Transverse colon (tissue), 4 donors: ENCODE measurements around the gene KRT78.

Source experiments
- POLR2A ChIP-seq: fragments of 450-650 bp; IDR thresholded peaks from one replicate; pipeline ENCODE4 v1.6.1; 2016; ENCODE audit warnings: antibody characterized with exemption, mild to moderate bottlenecking, moderate library complexity
- POLR2AphosphoS5 ChIP-seq, 3 donors: sonication (generic); formaldehyde crosslinking; IDR thresholded peaks; one replicate each; pipeline ENCODE4 v1.6.1; 2016; ENCODE audit warnings: antibody characterized with exemption in 3 of 3
- TF ChIP-seq, protein P1 (sequence below), 5 experiments: fragments of 200-600 bp in 3 of 5; fragments of 450-650 bp in 2 of 5; sonication (generic) in 3 of 5; IDR thresholded peaks; 1 replicate in 2 of 5; 2 replicates in 3 of 5; pipeline ENCODE4 v1.5.1; 2016 to 2017; ENCODE audit warnings: antibody characterized with exemption in 5 of 5, inconsistent platforms in 3 of 5, mild to moderate bottlenecking in 2 of 5, moderate library complexity in 1 of 5

DNA sequence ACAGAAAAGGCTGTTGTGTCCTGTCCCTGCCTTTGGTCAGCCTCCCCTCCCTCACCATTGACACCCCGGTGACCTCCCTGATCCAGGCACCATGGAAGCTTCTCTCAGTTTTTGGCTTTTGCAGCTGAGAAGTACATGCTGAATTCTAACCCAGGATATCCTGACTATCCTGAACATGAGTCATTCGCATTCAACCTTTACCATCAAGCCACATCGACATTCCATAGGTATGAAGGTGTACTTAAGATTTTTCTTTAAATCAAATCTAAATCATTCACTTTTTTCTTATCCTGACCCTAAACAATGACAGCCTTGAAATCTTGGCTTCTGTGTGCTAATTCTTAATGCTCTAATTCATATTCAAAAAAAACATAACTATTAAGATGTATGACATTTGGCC lies 8.7 kb upstream of the KRT78 start:
- TF ChIP-seq, protein P1, sequence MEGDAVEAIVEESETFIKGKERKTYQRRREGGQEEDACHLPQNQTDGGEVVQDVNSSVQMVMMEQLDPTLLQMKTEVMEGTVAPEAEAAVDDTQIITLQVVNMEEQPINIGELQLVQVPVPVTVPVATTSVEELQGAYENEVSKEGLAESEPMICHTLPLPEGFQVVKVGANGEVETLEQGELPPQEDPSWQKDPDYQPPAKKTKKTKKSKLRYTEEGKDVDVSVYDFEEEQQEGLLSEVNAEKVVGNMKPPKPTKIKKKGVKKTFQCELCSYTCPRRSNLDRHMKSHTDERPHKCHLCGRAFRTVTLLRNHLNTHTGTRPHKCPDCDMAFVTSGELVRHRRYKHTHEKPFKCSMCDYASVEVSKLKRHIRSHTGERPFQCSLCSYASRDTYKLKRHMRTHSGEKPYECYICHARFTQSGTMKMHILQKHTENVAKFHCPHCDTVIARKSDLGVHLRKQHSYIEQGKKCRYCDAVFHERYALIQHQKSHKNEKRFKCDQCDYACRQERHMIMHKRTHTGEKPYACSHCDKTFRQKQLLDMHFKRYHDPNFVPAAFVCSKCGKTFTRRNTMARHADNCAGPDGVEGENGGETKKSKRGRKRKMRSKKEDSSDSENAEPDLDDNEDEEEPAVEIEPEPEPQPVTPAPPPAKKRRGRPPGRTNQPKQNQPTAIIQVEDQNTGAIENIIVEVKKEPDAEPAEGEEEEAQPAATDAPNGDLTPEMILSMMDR (IDR thresholded peaks at IDR 0.05), result no peak
- no peak for TF ChIP-seq POLR2AphosphoS5 (IDR thresholded peaks at IDR 0.05)
- TF ChIP-seq POLR2A, result no peak
